Esophagus muscularis mucosa (tissue), 4 donors: Measurements from ENCODE around the gene CAMK1G. TPM values are rescaled to one million over a fixed set of nuclear protein-coding genes. Genes with fewer than 3 reads are reported as not detected.
A peak's percentile ranks its signal among the peaks of the same experiment; 100 is the strongest.

ENCODE experiments used
- DNase-seq: peaks from one replicate; pipeline ENCODE4 v3.0.0-alpha.2; 2017; ENCODE audit errors: extremely low spot score
- H3K27ac ChIP-seq, 4 donors: fragments of 200-600 bp; sonication (generic); replicated peaks in 1 of 4; 1 replicate in 3 of 4; 2 replicates in 1 of 4; pipeline ENCODE4 v1.5.1; 2016 to 2019; ENCODE audit warnings: mild to moderate bottlenecking in 1 of 4
- H3K27me3 ChIP-seq, 4 donors: fragments of 200-600 bp; sonication (generic); one replicate each; pipeline versions ENCODE4 v1.5.1 to v1.6.0; 2016 to 2019
- H3K36me3 ChIP-seq, 4 donors: fragments of 200-600 bp; sonication (generic); one replicate each; pipeline ENCODE4 v1.5.1; 2016 to 2019
- H3K4me1 ChIP-seq, 4 donors: fragments of 200-600 bp; sonication (generic); one replicate each; pipeline ENCODE4 v1.5.1; 2016 to 2019
- H3K4me3 ChIP-seq, 4 donors: fragments of 200-600 bp; sonication (generic); 1 replicate in 2 of 4; 2 replicates in 2 of 4; pipeline ENCODE4 v1.5.1; 2016 to 2019; ENCODE audit warnings: mild to moderate bottlenecking in 4 of 4, moderate library complexity in 1 of 4
- H3K9me3 ChIP-seq, 4 donors: fragments of 200-600 bp; sonication (generic); 1 replicate in 3 of 4; 2 replicates in 1 of 4; pipeline ENCODE4 v1.5.1; 2016 to 2019
- EP300 ChIP-seq: sonication (generic); formaldehyde crosslinking; IDR thresholded peaks from one replicate; pipeline ENCODE4 v1.6.1; 2017; ENCODE audit warnings: antibody characterized with exemption
- POLR2A ChIP-seq: fragments of 450-650 bp; IDR thresholded peaks from one replicate; pipeline ENCODE4 v1.6.1; 2017; ENCODE audit warnings: antibody characterized with exemption, moderate library complexity, mild to moderate bottlenecking, low read depth
- POLR2AphosphoS5 ChIP-seq, 2 donors: sonication (generic); formaldehyde crosslinking; IDR thresholded peaks; one replicate each; pipeline ENCODE4 v1.6.1; 2017; ENCODE audit warnings: antibody characterized with exemption in 2 of 2
- WGBS: methylation state at CpG from one replicate; pipeline ENCODE4 v1.1.5; 2018; 5-methylcytosine and 5-hydroxymethylcytosine counted together
- intact Hi-C: fragments of 100-400 bp; cut with DNase I; formaldehyde crosslinking; loops from one replicate; pipeline ENCODE4 v1.15.1; 2023
- total RNA-seq, 4 donors: library from RNA; depleted of rRNA; stranded (reverse); fragments of >200 nt; gene quantifications; one replicate each; pipeline versions ENCODE4 v1.1.0 to v1.2.1, GENCODE V29; 2016
- TF ChIP-seq, protein P1 (sequence below), 3 experiments: fragments of 200-600 bp in 2 of 3; fragments of 450-650 bp in 1 of 3; sonication (generic) in 2 of 3; IDR thresholded peaks; one replicate each; pipeline ENCODE4 v1.5.1; 2017 to 2019; ENCODE audit warnings: antibody characterized with exemption in 3 of 3, mild to moderate bottlenecking in 2 of 3, moderate library complexity in 1 of 3

Gene CAMK1G
- total RNA-seq, 4 donors from 2014 or later = 0.13 to 0.83 (median 0.26) TPM

DNA sequence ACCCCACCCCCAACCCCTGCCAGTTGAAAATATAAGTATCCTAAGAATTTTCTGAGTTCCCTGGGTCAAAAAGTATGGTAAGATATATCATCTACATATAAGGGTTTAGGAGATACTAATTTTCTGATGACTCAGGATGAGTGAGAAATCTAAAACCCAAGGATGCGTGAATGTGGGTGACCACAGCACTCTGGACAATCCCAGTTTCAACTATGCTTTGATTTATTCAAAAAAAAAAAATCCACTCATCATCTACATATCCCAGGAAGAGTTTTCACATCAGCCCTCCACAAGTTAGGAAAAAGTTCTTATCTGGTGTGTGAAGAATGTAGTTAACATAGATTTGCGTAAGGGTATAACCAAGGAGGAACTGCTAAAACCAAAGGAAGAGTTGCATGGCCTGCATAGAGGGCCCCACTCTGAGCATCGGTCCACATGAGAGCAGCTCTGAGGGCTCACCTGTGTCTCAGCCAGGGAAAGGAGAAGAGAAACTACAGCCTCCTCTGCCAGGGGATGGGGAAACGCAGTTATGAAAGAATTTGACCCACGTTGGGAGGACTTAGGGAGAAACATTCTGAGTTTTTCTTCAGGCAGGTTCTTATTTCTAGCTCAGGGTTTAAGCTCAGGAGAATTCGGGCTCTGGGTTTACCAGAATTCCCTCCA lies 50.0 kb downstream of the CAMK1G start:
- Histone ChIP-seq H3K27me3 (no peaks in the 10 kb centered on the region), H3K4me3 (no peak overlapping the region), H3K27ac (no peak overlapping the region), H3K4me1 (peaks cover 10 to 14% (median 13%) of the 10 kb centered on the region in 4 donors), H3K36me3 (no peaks in the 10 kb centered on the region), H3K9me3 (no peaks in the 10 kb centered on the region)
- WGBS = 91% methylated on average over 6 of the region's 6 CpGs
- intact Hi-C loops = loop anchor here (5.0 kb wide), 1 partner anchor 54 kb away; no protein-coding TSS in a partner anchor
- TF ChIP-seq POLR2AphosphoS5 (IDR thresholded peaks at IDR 0.05) (no peak), EP300 (no peak), POLR2A (no peak)
- TF ChIP-seq, protein P1, sequence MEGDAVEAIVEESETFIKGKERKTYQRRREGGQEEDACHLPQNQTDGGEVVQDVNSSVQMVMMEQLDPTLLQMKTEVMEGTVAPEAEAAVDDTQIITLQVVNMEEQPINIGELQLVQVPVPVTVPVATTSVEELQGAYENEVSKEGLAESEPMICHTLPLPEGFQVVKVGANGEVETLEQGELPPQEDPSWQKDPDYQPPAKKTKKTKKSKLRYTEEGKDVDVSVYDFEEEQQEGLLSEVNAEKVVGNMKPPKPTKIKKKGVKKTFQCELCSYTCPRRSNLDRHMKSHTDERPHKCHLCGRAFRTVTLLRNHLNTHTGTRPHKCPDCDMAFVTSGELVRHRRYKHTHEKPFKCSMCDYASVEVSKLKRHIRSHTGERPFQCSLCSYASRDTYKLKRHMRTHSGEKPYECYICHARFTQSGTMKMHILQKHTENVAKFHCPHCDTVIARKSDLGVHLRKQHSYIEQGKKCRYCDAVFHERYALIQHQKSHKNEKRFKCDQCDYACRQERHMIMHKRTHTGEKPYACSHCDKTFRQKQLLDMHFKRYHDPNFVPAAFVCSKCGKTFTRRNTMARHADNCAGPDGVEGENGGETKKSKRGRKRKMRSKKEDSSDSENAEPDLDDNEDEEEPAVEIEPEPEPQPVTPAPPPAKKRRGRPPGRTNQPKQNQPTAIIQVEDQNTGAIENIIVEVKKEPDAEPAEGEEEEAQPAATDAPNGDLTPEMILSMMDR (IDR thresholded peaks at IDR 0.05) = no peak
- no peak for DNase-seq

- Histone ChIP-seq H3K4me3 (no peak overlapping the region), H3K36me3 (no peaks in the 10 kb centered on the region), H3K9me3 (no peaks in the 10 kb centered on the region), H3K4me1 (peaks cover 10 to 14% (median 13%) of the 10 kb centered on the region in 4 donors), H3K27ac (no peak overlapping the region), H3K27me3 (no peaks in the 10 kb centered on the region)
- TF ChIP-seq EP300 = no peak
- no peak for TF ChIP-seq POLR2A
- TF ChIP-seq, protein P1 (IDR thresholded peaks at IDR 0.05) = no peak
- no peak for TF ChIP-seq POLR2AphosphoS5 (IDR thresholded peaks at IDR 0.05)
- no peak for DNase-seq
- intact Hi-C loops = loop anchor here (5.0 kb wide), 1 partner anchor 53 kb away; no protein-coding TSS in a partner anchor
- 86% methylated on average over 9 of the region's 20 CpGs for WGBS
Measured at GRCh38 chr1:209634005-209634737, 50.7 kb downstream of the CAMK1G start.

- Histone ChIP-seq H3K27ac (no peak overlapping the region), H3K4me1 (peaks cover 5 to 8% (median 5%) of the 10 kb centered on the region in 4 donors), H3K27me3 (no peaks in the 10 kb centered on the region), H3K36me3 (no peaks in the 10 kb centered on the region), H3K4me3 (no peak overlapping the region), H3K9me3 (no peaks in the 10 kb centered on the region)
- no peak for DNase-seq
- TF ChIP-seq POLR2AphosphoS5 (IDR thresholded peaks at IDR 0.05) = no peak
- no peak for TF ChIP-seq EP300
- TF ChIP-seq POLR2A = no peak
- TF ChIP-seq, protein P1 (IDR thresholded peaks at IDR 0.05) = no peak
- intact Hi-C loops = no loop called here
- WGBS = 89% methylated on average over 5 of the region's 5 CpGs
Measured at GRCh38 chr1:209635850-209636249, 52.3 kb downstream of the CAMK1G start.

DNA sequence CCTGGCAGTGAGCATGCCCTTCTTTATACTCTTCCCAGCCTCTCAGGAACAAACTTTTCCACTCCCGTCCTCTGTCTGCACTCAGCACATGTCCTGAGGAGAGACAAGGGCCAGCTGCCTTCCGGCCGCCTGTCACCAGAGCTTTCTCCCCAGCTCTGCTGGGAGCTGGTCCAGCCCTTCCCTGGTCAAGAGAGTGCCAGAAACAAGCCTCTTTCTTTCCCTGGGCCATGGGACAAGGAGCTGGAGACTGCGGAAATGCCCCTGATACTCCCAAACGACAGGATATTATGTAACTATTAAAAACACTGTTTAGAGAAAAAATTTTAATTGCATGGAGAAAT lies 58.3 kb downstream of the CAMK1G start:
- no peak for DNase-seq
- Histone ChIP-seq H3K27ac (peak overlapping the region; percentile 75 to 80 (median 79)), H3K4me1 (peaks cover 41 to 58% (median 45%) of the 10 kb centered on the region in 4 donors), H3K36me3 (no peaks in the 10 kb centered on the region), H3K4me3 (no peak overlapping the region), H3K9me3 (no peaks in the 10 kb centered on the region), H3K27me3 (no peaks in the 10 kb centered on the region)
- intact Hi-C loops = no loop called here
- 11% methylated on average over 5 of the region's 5 CpGs for WGBS
- TF ChIP-seq POLR2AphosphoS5 (IDR thresholded peaks at IDR 0.05) (peak; percentile 62 to 86), EP300 (no peak), POLR2A (no peak)
- TF ChIP-seq, protein P1 (IDR thresholded peaks at IDR 0.05) = peak in 1 of 3 experiments; percentile 12
